Posterior cingulate gyrus (tissue), 11 donors: ENCODE measurements around the gene PDE4A.
"Not testable (repeated sequence)": the region's sequence is repeated elsewhere in the genome, so short reads cannot be mapped to it uniquely, and the experiment has no call there.

Experiments used
- DNase-seq, 10 donors: peaks; one replicate each; pipeline versions ENCODE4 v3.0.0 to v3.0.0-alpha.2; 2020 to 2021; ENCODE audit warnings: mixed read lengths in 3 of 10
- intact Hi-C: fragments of 100-400 bp; cut with DNase I; formaldehyde crosslinking; loops from one replicate; pipeline ENCODE4 v1.15.1; 2023

The PDE4A gene

DNA sequence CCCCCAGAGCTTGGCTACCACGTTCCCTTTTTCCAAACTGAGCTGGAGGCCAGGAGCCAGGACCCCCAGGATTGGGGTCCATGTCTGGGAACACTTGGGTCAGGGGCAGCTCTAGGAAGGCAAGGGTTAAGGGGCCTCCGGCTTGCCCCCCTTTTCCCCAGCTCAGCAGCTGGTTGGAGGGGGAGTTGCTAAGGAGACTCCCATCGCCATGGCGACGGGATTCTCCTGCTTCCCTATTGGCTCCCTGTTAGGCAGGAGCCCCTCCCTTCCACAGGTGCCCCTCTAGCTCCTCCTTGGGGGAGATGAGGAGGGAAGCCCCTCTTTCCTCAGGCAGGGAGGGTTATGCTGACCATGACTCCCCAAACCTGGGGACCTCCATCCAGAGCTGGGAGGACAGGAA lies 33.9 kb downstream of the PDE4A start:
- DNase-seq: peak; percentile 20 to 97 (median 74)
- intact Hi-C loops: no loop called here

DNA sequence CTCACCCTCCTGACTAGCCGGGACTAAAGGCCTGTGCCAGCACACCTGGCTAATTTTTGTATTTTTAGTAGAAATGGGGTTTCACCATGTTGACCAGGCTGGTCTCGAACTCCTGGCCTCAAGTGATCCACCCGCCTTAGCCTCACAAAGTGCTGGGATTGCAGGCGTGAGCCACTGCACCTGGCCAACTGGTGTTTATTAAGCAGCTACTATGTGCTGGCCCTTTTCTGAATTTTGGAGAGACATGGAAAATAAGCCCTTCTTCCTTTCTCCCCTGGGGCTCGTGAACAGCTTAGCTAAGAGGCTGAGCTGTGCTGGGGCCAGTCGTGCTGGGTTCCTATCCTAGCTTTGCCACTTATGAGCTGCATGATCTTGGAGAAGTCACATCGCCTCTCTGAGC lies 38.4 kb downstream of the PDE4A start:
- intact Hi-C loops, DNase-seq: not testable (repeated sequence)

DNA sequence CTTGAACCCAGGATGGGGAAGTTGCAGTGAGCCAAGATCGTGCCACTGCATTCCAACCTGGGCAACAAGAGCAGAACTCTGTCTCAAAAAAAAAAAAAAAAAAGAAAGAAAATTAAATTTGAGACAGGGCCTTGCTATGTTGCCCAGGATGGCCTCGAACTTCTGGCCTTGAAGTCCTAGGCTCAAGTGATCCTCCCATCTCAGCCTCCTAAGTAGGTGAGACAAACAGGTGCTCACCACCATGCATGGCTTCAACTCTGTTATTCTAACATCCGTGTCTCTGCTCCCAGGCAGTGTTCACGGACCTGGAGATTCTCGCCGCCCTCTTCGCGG lies 40.3 kb downstream of the PDE4A start:
- intact Hi-C loops: no loop called here
- DNase-seq: no peak

DNA sequence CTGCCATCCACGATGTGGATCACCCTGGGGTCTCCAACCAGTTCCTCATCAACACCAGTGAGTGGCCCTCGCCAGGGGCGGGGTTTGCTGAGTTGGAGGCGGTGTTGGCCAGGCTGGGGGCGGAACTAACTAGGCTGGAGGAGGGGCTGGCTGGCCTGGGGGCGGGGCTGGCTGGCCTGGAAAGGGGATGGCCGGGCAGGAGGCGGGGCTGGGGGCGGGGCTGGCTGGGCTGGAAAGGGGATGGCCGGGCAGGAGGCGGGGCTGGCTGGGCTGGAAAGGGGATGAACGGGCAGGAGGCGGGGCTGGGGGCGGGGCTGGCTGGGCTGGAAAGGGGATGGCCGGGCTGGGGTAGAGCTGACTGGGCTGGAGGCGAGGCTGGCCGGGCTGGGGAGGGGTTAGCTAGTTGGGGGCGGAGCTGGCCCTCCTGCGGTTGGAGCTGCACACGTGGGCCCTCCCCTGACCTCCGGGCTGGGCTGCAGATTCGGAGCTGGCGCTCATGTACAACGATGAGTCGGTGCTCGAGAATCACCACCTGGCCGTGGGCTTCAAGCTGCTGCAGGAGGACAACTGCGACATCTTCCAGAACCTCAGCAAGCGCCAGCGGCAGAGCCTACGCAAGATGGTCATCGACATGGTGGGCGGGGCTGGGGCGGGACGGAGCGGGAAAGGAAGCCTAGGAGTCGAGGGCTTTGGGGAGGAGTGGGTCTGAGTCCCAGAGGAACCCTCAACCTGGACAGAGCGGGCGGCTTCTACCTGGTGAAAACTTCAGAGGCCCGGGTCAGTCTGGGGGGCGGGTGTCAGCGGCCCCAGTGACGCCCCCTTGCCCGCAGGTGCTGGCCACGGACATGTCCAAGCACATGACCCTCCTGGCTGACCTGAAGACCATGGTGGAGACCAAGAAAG lies 41.0 kb downstream of the PDE4A start:
- peak; percentile 62 to 98 (median 84) for DNase-seq
- intact Hi-C loops: no loop called here

DNA sequence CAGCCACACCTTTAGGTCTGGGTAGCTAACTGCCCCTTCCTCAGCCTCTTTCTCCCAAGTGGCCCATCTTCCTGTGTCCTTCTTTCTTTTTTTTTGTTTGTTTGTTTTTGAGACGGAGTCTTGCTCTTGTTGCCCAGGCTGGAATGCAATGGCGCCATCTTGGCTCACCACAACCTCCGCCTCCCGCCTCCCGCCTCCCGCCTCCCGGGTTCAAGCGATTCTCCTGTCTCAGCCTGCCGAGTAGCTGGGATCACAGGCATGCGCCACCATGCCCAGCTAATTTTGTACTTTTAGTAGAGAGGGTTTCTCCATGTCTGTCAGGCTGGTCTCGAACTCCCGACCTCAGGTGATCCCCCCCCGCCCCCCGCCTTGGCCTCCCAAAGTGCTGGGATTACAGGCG lies 41.7 kb downstream of the PDE4A start:
- intact Hi-C loops, DNase-seq: not testable (repeated sequence)

DNA sequence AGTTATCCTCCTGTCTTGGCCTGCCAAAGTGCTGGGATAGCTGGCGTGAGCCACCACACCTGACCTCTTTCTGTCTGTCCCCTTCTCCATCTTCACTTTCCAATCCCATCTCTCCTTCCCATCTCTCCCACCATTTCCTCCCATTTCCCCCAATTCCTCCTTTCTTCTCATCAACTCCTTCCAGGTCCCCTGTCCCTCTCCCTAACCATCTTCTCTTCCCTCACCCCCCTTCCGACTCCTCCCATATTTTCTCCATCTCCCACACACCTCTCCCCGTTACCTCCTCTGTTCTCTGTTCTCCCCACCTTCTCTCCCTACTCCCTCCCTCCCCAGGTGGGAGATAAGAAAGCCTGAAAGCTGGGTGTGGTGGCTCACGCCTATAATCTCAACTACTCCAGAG lies 42.2 kb downstream of the PDE4A start:
- intact Hi-C loops: no loop called here
- DNase-seq: no peak

DNA sequence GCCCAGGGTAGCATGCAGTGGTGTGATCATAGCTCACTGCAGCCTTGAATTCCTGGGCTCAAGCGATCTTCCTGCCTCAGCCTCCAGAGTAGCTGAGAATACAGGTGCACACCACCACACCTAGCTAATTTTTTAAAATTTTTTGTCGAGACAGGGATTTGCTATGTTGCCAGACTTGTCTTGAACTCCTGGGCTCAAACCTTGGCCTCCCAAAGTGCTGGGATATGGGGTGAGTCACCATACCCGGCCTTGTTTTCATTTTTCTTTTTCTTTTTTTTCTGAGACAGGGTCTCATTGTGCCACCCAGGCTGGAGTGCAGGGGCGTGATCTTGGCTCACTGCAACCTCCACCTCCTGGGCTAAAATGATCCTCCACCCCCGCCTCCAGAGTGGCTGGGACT lies 44.1 kb downstream of the PDE4A start:
- no peak for DNase-seq
- intact Hi-C loops: no loop called here

DNA sequence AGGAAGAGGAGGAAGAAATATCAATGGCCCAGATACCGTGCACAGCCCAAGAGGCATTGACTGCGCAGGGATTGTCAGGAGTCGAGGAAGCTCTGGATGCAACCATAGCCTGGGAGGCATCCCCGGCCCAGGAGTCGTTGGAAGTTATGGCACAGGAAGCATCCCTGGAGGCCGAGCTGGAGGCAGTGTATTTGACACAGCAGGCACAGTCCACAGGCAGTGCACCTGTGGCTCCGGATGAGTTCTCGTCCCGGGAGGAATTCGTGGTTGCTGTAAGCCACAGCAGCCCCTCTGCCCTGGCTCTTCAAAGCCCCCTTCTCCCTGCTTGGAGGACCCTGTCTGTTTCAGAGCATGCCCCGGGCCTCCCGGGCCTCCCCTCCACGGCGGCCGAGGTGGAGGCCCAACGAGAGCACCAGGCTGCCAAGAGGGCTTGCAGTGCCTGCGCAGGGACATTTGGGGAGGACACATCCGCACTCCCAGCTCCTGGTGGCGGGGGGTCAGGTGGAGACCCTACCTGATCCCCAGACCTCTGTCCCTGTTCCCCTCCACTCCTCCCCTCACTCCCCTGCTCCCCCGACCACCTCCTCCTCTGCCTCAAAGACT lies 46.9 kb downstream of the PDE4A start:
- DNase-seq: no peak
- intact Hi-C loops: no loop called here

DNA sequence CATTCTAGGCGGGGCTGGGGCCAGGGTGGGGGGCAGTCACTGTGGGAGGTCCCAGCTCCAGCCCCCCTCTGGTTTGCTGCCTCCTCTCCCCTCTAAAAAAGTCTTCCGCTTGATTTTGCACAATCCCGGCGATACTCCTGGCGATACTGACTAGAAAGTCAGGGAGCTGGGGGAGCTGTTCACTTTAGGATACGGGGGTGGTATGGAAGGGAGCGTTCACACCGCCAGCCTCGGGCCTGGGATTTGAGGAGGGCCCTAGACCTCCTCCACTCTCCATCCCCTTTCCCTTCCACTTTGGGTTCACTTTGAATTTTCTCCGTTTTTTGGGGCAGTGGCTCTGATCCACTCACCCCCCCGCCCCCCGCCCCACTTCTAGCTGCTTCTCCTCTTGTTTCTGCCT lies 47.8 kb downstream of the PDE4A start:
- DNase-seq: no peak
- intact Hi-C loops: no loop called here

DNA sequence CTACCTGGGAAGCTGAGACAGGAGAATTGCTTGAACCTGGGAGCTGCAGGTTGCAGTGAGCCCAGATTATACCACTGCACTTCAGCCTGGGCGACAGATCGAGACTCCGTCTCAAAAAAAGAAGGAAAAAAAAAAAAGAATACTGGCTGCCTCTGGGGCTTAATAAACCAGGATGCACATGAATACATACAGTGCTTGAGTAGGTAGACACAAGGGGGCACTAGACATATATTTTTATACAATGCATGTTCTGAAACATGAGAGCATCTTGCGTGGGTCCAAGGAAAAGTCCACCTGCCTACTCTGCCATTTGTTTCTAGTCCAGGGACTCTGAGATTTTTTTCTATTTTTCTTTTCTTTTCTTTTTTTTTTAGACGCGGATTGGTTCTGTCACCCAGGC lies 51.6 kb downstream of the PDE4A start:
- DNase-seq: no peak
- intact Hi-C loops: no loop called here

DNA sequence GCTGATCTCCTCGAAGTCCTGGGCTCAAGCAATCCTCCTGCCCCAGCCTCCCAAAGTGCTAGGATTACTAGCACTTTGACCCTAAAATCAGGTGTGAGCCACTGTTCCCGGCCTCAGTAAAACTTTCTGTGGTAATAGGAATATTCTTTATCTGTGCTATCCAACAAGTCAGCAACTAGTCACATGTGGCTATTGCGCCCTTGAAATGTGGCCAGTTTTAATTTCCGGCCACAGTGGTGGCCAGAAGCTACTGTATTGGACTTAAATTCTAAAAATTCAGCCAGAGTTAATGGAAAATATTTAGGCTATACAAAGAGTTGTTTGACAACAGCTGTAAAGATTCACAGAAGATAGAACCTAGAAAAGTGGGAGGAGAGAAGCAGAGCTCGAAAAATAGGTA lies 52.9 kb downstream of the PDE4A start:
- intact Hi-C loops: no loop called here
- DNase-seq: no peak

DNA sequence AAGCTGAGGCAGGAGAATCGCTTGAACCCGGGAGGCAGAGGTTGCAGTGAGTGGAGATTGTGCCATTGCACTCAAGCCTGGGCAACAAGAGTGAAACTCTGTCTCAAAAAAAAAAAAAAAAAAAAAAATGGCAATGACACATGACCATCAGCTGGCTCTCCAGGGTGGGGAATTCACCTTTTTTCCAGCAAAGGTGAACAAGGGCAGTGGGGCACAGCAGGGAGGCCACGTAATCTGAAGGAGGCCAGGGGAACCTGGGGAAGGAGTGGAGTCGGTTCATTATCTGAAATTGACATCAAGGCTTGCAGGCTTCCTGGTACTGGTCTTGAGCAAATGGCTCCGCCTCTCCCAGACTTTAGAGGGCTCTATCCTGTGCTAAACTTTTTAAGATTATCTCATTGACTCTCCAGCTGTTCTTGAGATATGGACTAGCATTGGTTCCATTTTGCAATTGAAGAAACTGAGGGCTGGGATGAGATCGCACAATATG lies 54.7 kb downstream of the PDE4A start:
- no peak for DNase-seq
- intact Hi-C loops: no loop called here

DNA sequence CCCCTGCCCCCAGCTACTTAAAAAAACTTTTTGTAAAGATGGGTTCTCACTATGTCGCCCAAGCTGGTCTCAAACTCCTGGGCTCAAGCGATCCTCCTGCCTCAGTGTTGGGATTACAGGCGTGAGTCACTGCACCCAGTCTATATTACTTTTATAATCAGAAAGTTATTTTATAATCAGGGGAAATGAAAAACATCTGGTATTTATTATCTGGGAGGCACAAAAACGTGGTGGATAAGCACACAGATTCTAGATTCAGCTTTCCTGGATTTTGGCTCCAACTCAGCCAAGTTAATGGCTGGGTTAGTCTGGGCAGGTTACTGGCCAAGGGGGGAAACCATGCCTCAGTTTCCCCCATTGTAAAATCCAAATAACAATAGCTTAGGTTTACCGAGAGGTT lies 58.1 kb downstream of the PDE4A start:
- intact Hi-C loops: no loop called here
- DNase-seq: no peak

DNA sequence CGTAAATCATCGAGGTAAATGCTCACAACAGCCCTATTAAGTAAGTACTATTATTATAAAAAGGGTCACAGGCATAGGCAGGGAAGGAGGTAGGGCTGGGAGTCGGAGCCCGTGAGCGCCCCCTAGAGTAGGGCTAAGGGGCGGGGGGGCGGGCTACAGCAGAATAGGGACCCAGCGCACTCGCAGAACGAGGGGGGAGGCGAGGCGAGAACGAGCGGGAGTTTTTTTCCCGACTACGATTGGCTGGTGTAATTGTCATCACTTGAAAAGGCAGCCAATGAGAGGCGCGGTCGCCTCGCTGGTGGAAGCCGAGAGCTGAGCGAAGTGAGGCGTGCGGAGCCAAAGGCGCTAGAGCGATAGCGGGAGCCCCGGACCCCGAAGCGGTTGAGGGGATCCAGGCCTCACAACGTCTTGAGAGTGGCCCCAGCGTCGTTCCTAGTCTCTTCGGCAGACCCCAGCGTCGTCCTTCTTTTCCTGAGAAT lies 58.6 kb downstream of the PDE4A start:
- intact Hi-C loops: no loop called here

DNA sequence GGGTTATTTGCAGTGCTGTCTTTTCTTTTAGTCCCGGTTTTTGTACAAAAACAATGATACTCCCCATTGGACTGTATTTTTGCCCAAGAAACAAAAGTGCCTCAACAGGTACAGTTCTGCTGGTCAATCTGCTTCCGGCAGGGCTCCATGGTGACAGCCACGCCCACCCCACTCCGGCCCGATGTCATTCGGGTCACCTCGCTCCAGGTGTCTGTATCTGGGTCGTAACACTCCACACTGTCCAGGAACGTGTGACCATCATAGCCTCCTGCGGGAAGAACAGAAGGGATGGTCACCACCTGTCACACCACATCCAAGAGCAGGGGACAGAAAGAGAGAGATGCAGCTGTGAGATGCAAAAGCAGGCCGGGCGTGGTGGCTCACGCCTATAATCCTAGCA lies 66.2 kb downstream of the PDE4A start:
- intact Hi-C loops: no loop called here
- no peak for DNase-seq

More for the DNA sequence above, 58.6 kb downstream of the PDE4A start:
- peak; percentile 87 to 99 (median 95) for DNase-seq

DNA sequence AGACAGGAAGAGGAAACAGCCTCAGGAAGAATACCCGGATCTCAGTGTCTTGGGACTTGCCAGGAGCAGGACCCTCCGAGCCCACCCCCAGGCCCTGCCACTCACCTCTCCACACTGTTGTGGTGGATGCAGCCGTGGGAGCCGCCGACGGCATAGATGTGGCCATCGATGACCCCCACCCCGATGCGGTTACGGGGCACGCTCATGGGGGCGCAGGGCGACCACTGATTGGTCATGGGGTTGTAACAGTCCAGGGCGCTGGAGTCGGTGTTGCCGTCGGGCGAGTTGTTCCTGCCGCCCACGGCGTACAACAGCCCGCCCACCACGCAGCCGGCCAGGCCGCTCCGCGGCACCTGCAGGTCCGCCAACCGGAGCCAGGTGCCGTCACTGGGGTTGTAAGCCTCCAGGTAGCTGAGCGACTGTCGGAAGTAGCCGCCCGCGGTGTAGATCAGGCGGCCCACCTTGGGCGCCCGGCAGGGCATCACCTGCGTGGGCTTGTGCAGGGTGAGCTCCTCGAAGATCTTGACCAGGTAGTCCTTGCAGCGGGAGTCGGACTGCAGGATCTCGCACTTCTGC lies 71.2 kb downstream of the PDE4A start:
- no peak for DNase-seq
- intact Hi-C loops: no loop called here

DNA sequence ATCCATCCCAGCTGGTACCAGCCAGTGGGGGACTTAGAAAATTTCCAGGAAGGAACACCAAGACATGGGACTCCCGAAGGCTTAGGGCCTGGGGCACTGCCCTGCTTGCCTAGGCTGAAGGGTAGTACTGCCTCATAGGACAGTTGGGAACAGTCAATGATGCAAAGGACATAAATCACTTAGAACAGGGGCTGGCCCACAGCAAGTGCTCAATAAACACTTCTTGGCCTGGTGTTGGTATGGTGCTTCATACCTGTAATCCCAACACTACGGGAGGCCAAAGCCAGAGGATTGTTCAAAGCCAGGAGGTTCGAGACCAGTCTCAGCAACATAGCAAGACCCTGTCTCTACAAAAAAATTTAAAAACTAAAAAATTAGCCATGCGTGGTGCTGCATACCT lies 77.0 kb downstream of the PDE4A start:
- intact Hi-C loops: no loop called here
- DNase-seq: no peak

DNA sequence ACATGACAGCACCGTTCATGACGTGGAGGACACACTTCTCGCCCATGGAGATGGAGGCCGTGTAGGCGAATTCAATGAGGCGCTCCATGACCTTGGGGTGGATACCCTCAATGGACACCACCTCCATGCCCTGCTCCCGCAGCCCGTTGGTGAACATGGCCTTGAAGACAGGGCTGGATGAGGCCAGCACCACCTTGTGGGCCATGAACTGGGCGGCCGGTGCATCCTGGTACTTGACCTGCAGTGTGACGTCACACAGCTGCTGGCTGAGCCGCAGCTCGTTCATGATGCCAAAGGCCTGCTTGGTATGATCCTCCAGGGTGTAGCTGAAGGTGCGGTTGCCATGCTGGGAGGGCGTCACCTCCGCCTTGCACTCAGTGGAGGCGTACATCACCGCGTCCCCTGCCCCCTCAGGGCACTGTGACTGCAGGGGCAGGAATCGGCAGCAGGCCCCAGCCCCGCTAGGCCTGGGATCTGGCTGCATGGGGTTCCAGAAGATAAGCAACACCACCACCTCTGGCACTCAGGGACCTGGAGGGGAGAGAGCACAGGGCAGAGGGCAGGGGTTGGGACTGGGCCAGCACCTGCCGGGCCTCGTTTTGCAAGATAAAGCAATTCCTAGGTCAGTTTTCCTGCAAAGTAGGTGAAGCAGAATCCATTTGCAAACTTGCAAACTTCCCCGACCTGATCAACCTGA lies 79.4 kb downstream of the PDE4A start:
- no peak for DNase-seq

DNA sequence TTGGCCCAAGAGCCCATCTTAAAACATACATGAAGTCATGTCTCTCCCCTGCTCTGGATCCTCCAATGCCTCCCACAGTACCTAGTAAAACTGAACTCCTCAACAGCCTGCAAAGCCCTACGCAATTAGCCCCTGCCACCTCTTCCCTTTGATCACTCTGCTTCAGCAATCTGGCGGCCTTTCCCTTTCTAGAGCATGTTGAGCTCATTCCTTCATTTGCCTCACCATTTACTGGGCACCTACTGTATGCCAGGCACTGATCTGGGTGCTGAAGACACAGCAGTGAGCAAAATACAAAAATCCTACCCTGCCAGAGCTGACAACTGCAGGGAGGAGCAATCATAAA lies 79.9 kb downstream of the PDE4A start:
- intact Hi-C loops: loop anchor here (5.0 to 10.0 kb wide), 2 partner anchors 67 to 155 kb away; partner anchors contain the start of genes CDKN2D, ILF3 and KRI1
- DNase-seq: no peak

More for the DNA sequence above, 79.4 kb downstream of the PDE4A start:
- intact Hi-C loops: loop anchor here (5.0 to 10.0 kb wide), 2 partner anchors 68 to 155 kb away; partner anchors contain the start of genes CDKN2D, ILF3 and KRI1

DNA sequence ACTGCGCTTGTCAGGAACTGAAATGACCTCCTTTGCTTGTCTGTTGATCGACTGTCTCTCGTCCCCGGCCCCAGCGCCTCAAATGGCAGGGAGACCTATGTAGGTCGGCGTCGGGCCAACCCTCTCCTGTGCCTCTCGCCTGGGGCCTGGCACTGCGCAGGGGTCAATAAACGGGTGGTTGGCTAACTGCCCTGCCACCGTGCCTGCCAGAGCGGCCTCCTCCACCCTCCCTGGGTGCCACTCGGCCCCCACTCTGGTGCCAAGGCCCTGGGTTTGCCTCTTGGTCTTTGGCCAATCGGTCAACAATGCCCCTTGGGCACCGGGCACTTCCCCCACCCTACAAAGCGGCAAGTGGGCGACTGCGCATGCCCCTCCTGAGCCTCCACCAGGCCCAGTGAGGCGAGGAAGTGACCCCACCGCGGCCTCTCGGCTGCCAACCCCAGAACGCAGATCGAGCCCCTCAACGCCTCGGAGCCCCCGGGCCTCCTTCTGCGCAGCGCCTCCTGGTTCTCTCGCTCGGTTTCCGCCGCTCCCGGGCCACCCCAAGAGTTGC lies 81.7 kb downstream of the PDE4A start:
- peak; percentile 70 to 96 (median 76) for DNase-seq
- intact Hi-C loops: loop anchor here (5.0 to 10.0 kb wide), 2 partner anchors 65 to 153 kb away; partner anchors contain the start of genes CDKN2D, ILF3 and KRI1
